MM.1S (cell line): ENCODE measurements around the gene KCTD6.

Experiments
- DNase-seq: peaks from one replicate; pipeline ENCODE4 v3.0.0-alpha.2; 2015
- H2AFZ ChIP-seq: fragments of 300-600 bp; sonication (generic); 2 replicates; pipeline ENCODE4 v1.6.0; 2016; ENCODE audit warnings: antibody characterized with exemption, low read length
- H3F3A ChIP-seq: fragments of 300-600 bp; sonication (generic); 2 replicates; pipeline ENCODE4 v1.6.1; 2016; ENCODE audit warnings: mild to moderate bottlenecking, antibody characterized with exemption, low read length, moderate library complexity, mixed read lengths; ENCODE audit not compliant: insufficient read depth
- H3K27ac ChIP-seq: fragments of 300-600 bp; sonication (generic); 2 replicates; pipeline ENCODE4 v1.5.1; 2016; ENCODE audit warnings: mild to moderate bottlenecking, low read length
- H3K27me3 ChIP-seq: fragments of 300-600 bp; sonication (generic); replicated peaks from 2 replicates; pipeline ENCODE4 v1.6.0; 2016; ENCODE audit warnings: low read length; ENCODE audit not compliant: insufficient read depth
- H3K36me3 ChIP-seq: fragments of 300-600 bp; sonication (generic); replicated peaks from 2 replicates; pipeline ENCODE4 v1.6.1; 2016; ENCODE audit warnings: mild to moderate bottlenecking, low read length, mixed read lengths; ENCODE audit not compliant: insufficient read depth
- H3K4me1 ChIP-seq: fragments of 300-600 bp; sonication (generic); 2 replicates; pipeline ENCODE4 v1.6.1; 2016; ENCODE audit warnings: low read length, mixed read lengths
- H3K4me2 ChIP-seq: fragments of 300-600 bp; sonication (generic); 2 replicates; pipeline ENCODE4 v1.6.0; 2016; ENCODE audit warnings: low read depth, low read length
- H3K4me3 ChIP-seq: fragments of 300-600 bp; sonication (generic); 2 replicates; pipeline ENCODE4 v1.5.1; 2016; ENCODE audit warnings: low read length, mixed read lengths
- H3K79me2 ChIP-seq: fragments of 300-600 bp; sonication (generic); 2 replicates; pipeline ENCODE4 v1.6.1; 2016; ENCODE audit warnings: mixed run types, low read length, mixed read lengths
- H3K9ac ChIP-seq: fragments of 300-600 bp; sonication (generic); 2 replicates; pipeline ENCODE4 v1.6.1; 2016; ENCODE audit warnings: low read length, mixed read lengths
- H3K9me2 ChIP-seq: fragments of 300-600 bp; sonication (generic); replicated peaks from 2 replicates; pipeline ENCODE4 v1.6.1; 2016; ENCODE audit warnings: mild to moderate bottlenecking, low read length, mixed read lengths; ENCODE audit not compliant: insufficient read depth
- H3K9me3 ChIP-seq: fragments of 300-600 bp; sonication (generic); replicated peaks from 2 replicates; pipeline ENCODE4 v1.6.1; 2016; ENCODE audit warnings: mild to moderate bottlenecking, low read length, mixed read lengths; ENCODE audit not compliant: insufficient read depth
- H4K20me1 ChIP-seq: fragments of 300-600 bp; sonication (generic); 2 replicates; pipeline ENCODE4 v1.6.1; 2016; ENCODE audit warnings: mild to moderate bottlenecking, low read length, moderate library complexity, mixed read lengths; ENCODE audit not compliant: insufficient read depth
- CTCF ChIP-seq: fragments of 300-600 bp; sonication (generic); IDR thresholded peaks from 2 replicates; pipeline ENCODE4 v1.5.1; 2016; ENCODE audit warnings: antibody characterized with exemption, low read length, mixed read lengths
- EZH2 ChIP-seq: fragments of 300-600 bp; sonication (generic); optimal IDR thresholded peaks from 2 replicates; pipeline ENCODE3; 2017; ENCODE audit warnings: low read depth, mild to moderate bottlenecking, antibody characterized with exemption, low read length, mixed read lengths
- EZH2phosphoT487 ChIP-seq: fragments of 300-600 bp; sonication (generic); IDR thresholded peaks from 2 replicates; pipeline ENCODE4 v1.6.1; 2018; ENCODE audit warnings: antibody characterized with exemption, low read length

Gene KCTD6

GRCh38 chr3:58482917-58483636 is 8.8 kb upstream of the KCTD6 start:
- H3K27me3 ChIP-seq: no peaks in the 10 kb centered on the region; the same call in 1 of the 2 replicates
- no peaks in the 10 kb centered on the region for H4K20me1 ChIP-seq
- no peak overlapping the region for H3K4me2 ChIP-seq
- no peak overlapping the region for H3K4me3 ChIP-seq
- H2AFZ ChIP-seq: no peak overlapping the region
- no peaks in the 10 kb centered on the region for H3K9me3 ChIP-seq
- TF ChIP-seq EZH2 (no peak), CTCF (no peak), EZH2phosphoT487 (no peak)
- no peak for DNase-seq
- H3K79me2 ChIP-seq: no peaks in the 10 kb centered on the region
- peaks cover 6% of the 10 kb centered on the region; the same call in 1 of the 2 replicates for H3K4me1 ChIP-seq
- no peaks in the 10 kb centered on the region for H3F3A ChIP-seq
- no peak overlapping the region for H3K9ac ChIP-seq
- H3K36me3 ChIP-seq: no peaks in the 10 kb centered on the region
- no peaks in the 10 kb centered on the region for H3K9me2 ChIP-seq
- H3K27ac ChIP-seq: no peak overlapping the region

GRCh38 chr3:58484045-58484721 is 7.7 kb upstream of the KCTD6 start:
- DNase-seq: no peak
- Histone ChIP-seq H3K9me2 (no peaks in the 10 kb centered on the region), H3K79me2 (no peaks in the 10 kb centered on the region), H3K4me1 (peaks cover 6% of the 10 kb centered on the region; the same call in 1 of the 2 replicates), H3K27me3 (peaks cover 3% of the 10 kb centered on the region), H2AFZ (no peak overlapping the region), H3K4me2 (no peak overlapping the region), H3K9ac (no peak overlapping the region), H3K27ac (no peak overlapping the region), H3K36me3 (no peaks in the 10 kb centered on the region), H3F3A (no peaks in the 10 kb centered on the region), H3K9me3 (no peaks in the 10 kb centered on the region), H3K4me3 (no peak overlapping the region), H4K20me1 (no peaks in the 10 kb centered on the region)
- TF ChIP-seq EZH2phosphoT487: no peak

GRCh38 chr3:58484722-58485069 is 7.2 kb upstream of the KCTD6 start:
- peaks cover 6% of the 10 kb centered on the region; the same call in 1 of the 2 replicates for H3K4me1 ChIP-seq
- no peak overlapping the region for H3K4me3 ChIP-seq
- H3K9me3 ChIP-seq: no peaks in the 10 kb centered on the region
- no peak overlapping the region for H2AFZ ChIP-seq
- H3K79me2 ChIP-seq: no peaks in the 10 kb centered on the region
- H3K36me3 ChIP-seq: no peaks in the 10 kb centered on the region
- no peaks in the 10 kb centered on the region for H3F3A ChIP-seq
- no peak for DNase-seq
- no peak overlapping the region for H3K27ac ChIP-seq
- H3K27me3 ChIP-seq: peaks cover 8% of the 10 kb centered on the region
- TF ChIP-seq EZH2phosphoT487: no peak
- no peak for TF ChIP-seq CTCF
- H4K20me1 ChIP-seq: no peaks in the 10 kb centered on the region
- H3K9me2 ChIP-seq: no peaks in the 10 kb centered on the region
- no peak overlapping the region for H3K4me2 ChIP-seq
- H3K9ac ChIP-seq: no peak overlapping the region
